Sigmoid colon (tissue), 7 donors: ENCODE results near the gene BBC3. TPM values are rescaled to one million over a fixed set of nuclear protein-coding genes. Genes with fewer than 3 reads are reported as not detected.

Source experiments
- DNase-seq: peaks from one replicate; pipeline ENCODE4 v3.0.0-alpha.2; 2019
- H3K27ac ChIP-seq, 4 donors: fragments of 200-600 bp; sonication (generic); one replicate each; pipeline ENCODE4 v1.5.1; 2016 to 2019; ENCODE audit warnings: mild to moderate bottlenecking in 1 of 4
- H3K27me3 ChIP-seq, 3 donors: fragments of 200-600 bp; sonication (generic); one replicate each; pipeline ENCODE4 v1.5.1; 2019; ENCODE audit warnings: mild to moderate bottlenecking in 1 of 3
- H3K36me3 ChIP-seq, 4 donors: fragments of 200-600 bp; sonication (generic); one replicate each; pipeline ENCODE4 v1.5.1; 2016 to 2019
- H3K4me1 ChIP-seq, 4 donors: fragments of 200-600 bp; sonication (generic); one replicate each; pipeline ENCODE4 v1.5.1; 2017 to 2019
- H3K4me3 ChIP-seq, 4 donors: fragments of 200-600 bp; sonication (generic); one replicate each; pipeline ENCODE4 v1.5.1; 2017 to 2019; ENCODE audit warnings: mild to moderate bottlenecking in 2 of 4, moderate library complexity in 1 of 4
- H3K9me3 ChIP-seq, 4 donors: fragments of 200-600 bp in 3 of 4; sonication (generic) in 3 of 4; one replicate each; pipeline versions ENCODE4 v1.5.1 to v1.6.1; 2013 to 2019
- CTCF ChIP-seq, 4 experiments: fragments of 450-650 bp in 3 of 4; fragments of 200-600 bp in 1 of 4; IDR thresholded peaks; one replicate each; pipeline ENCODE4 v1.5.1; 2016 to 2019; ENCODE audit warnings: antibody characterized with exemption in 4 of 4, mild to moderate bottlenecking in 3 of 4, moderate library complexity in 2 of 4
- EP300 ChIP-seq, 4 donors: sonication (generic); formaldehyde crosslinking; IDR thresholded peaks; one replicate each; pipeline ENCODE4 v1.6.1; 2017; ENCODE audit warnings: antibody characterized with exemption in 4 of 4
- POLR2A ChIP-seq, 2 donors: fragments of 450-650 bp; IDR thresholded peaks; one replicate each; pipeline ENCODE4 v1.6.1; 2016; ENCODE audit warnings: antibody characterized with exemption in 2 of 2, mild to moderate bottlenecking in 2 of 2, moderate library complexity in 2 of 2
- POLR2AphosphoS5 ChIP-seq, 4 donors: sonication (generic); formaldehyde crosslinking; IDR thresholded peaks; one replicate each; pipeline ENCODE4 v1.6.1; 2017; ENCODE audit warnings: antibody characterized with exemption in 4 of 4
- WGBS, 2 donors: extraction: QIAGEN DNeasy Blood & Tissue Kit; methylation state at CpG; one replicate each; pipeline ENCODE4 v1.1.7; 2013; 5-methylcytosine and 5-hydroxymethylcytosine counted together
- intact Hi-C: fragments of 100-400 bp; cut with DNase I; formaldehyde crosslinking; loops from one replicate; pipeline ENCODE4 v1.15.1; 2023
- polyA plus RNA-seq, 3 donors: library from polyadenylated mRNA; stranded (reverse); fragments of 200-250 nt; gene quantifications; one replicate each; pipeline ENCODE4 v1.2.3, GENCODE V29; 2013
- total RNA-seq, 4 donors: library from RNA; depleted of rRNA; stranded (reverse); fragments of >200 nt; gene quantifications; one replicate each; pipeline ENCODE4 v1.1.0, GENCODE V29; 2016
- donor health status: healthy with polysubstance abuse.
- donor health status: Bipolar disorder and iron deficiency.
- donor health status: healthy.

BBC3 gene
- total and polyA plus RNA-seq, 7 donors: 2.5 to 39.5 (median 5.4) TPM

GRCh38 chr19:47225746-47226425 is 5.1 kb downstream of the BBC3 start:
- H3K27ac ChIP-seq: peak overlapping the region; percentile 99 to 100 (median 100)
- H3K36me3 ChIP-seq: peaks cover 7 to 16% (median 12%) of the 10 kb centered on the region in 4 donors
- peak; percentile 96 for DNase-seq
- intact Hi-C loops: loop anchor here (2.0 to 5.0 kb wide), 2 partner anchors 47 to 74 kb away; no protein-coding TSS in a partner anchor
- 3 to 4% methylated on average over 59 of the region's 59 CpGs for WGBS, 2 donors
- H3K27me3 ChIP-seq: no peaks in the 10 kb centered on the region
- H3K9me3 ChIP-seq: no peaks in the 10 kb centered on the region
- peak in 1 of 4 experiments; percentile 42 for TF ChIP-seq CTCF (IDR thresholded peaks at IDR 0.05)
- peak; percentile 74 to 83 for TF ChIP-seq POLR2A (IDR thresholded peaks at IDR 0.05)
- TF ChIP-seq EP300 (IDR thresholded peaks at IDR 0.05): no peak
- TF ChIP-seq POLR2AphosphoS5 (IDR thresholded peaks at IDR 0.05): peak; percentile 97 to 100 (median 99)
- peaks cover 0 to 49% (median 46%) of the 10 kb centered on the region in 4 donors for H3K4me1 ChIP-seq
- H3K4me3 ChIP-seq: peak overlapping the region; percentile 46 to 99 (median 87)

- Histone ChIP-seq H3K4me1 (peaks cover 0 to 15% (median 14%) of the 10 kb centered on the region in 4 donors), H3K27ac (no peak overlapping the region), H3K36me3 (peaks cover 7 to 25% (median 15%) of the 10 kb centered on the region in 4 donors), H3K9me3 (no peaks in the 10 kb centered on the region), H3K4me3 (no peak overlapping the region), H3K27me3 (no peaks in the 10 kb centered on the region)
- TF ChIP-seq EP300 (IDR thresholded peaks at IDR 0.05): no peak
- WGBS, 2 donors: 95 to 97% methylated on average over 11 of the region's 11 CpGs
- no peak for DNase-seq
- intact Hi-C loops: no loop called here
Observed at GRCh38 chr19:47221890-47222289, 9.1 kb downstream of the BBC3 start.

GRCh38 chr19:47221080-47221841 is 9.7 kb downstream of the BBC3 start:
- Histone ChIP-seq H3K36me3 (peaks cover 7 to 25% (median 15%) of the 10 kb centered on the region in 4 donors), H3K9me3 (no peaks in the 10 kb centered on the region), H3K4me1 (peaks cover 0 to 9% (median 8%) of the 10 kb centered on the region in 4 donors), H3K27me3 (no peaks in the 10 kb centered on the region), H3K4me3 (no peak overlapping the region), H3K27ac (no peak overlapping the region)
- WGBS, 2 donors: 90% methylated on average over 33 of the region's 33 CpGs
- no peak for DNase-seq
- intact Hi-C loops: no loop called here
- TF ChIP-seq EP300 (IDR thresholded peaks at IDR 0.05) (no peak), POLR2A (IDR thresholded peaks at IDR 0.05) (no peak), CTCF (IDR thresholded peaks at IDR 0.05) (no peak), POLR2AphosphoS5 (IDR thresholded peaks at IDR 0.05) (no peak)

- Histone ChIP-seq H3K9me3 (no peaks in the 10 kb centered on the region), H3K4me3 (no peak overlapping the region), H3K27me3 (no peaks in the 10 kb centered on the region), H3K4me1 (peaks cover 0 to 7% (median 3%) of the 10 kb centered on the region in 4 donors), H3K36me3 (peaks cover 0 to 6% (median 1%) of the 10 kb centered on the region in 4 donors), H3K27ac (no peak overlapping the region)
- no peak for DNase-seq
- intact Hi-C loops: no loop called here
- TF ChIP-seq EP300 (IDR thresholded peaks at IDR 0.05): no peak
- WGBS, 2 donors: 28 to 79% methylated on average over 5 of the region's 5 CpGs
Observed at GRCh38 chr19:47215581-47215980, 15.4 kb downstream of the BBC3 start.

GRCh38 chr19:47210689-47211316 is 20.2 kb downstream of the BBC3 start:
- Histone ChIP-seq H3K36me3 (peaks cover 10 to 41% (median 19%) of the 10 kb centered on the region in 4 donors), H3K27me3 (no peaks in the 10 kb centered on the region), H3K27ac (peak overlapping the region; percentile 67 to 80 (median 75)), H3K4me3 (no peak overlapping the region), H3K4me1 (peaks cover 0 to 13% (median 11%) of the 10 kb centered on the region in 4 donors), H3K9me3 (no peaks in the 10 kb centered on the region)
- peak in 1 of 4 donors; percentile 78 for TF ChIP-seq EP300 (IDR thresholded peaks at IDR 0.05)
- TF ChIP-seq POLR2AphosphoS5 (IDR thresholded peaks at IDR 0.05): peak in 2 of 4 donors; percentile 31 to 64
- TF ChIP-seq POLR2A (IDR thresholded peaks at IDR 0.05): no peak
- TF ChIP-seq CTCF (IDR thresholded peaks at IDR 0.05): peak; percentile 69 to 84 (median 76)
- WGBS, 2 donors: 25 to 35% methylated on average over 19 of the region's 19 CpGs
- DNase-seq: peak; percentile 90
- intact Hi-C loops: loop anchor here (1.0 to 5.0 kb wide), 2 partner anchors 33 to 59 kb away; no protein-coding TSS in a partner anchor
